HG03196 (cell line): ENCODE measurements around the gene FAM118A.
"Not testable (repeated sequence)": the region's sequence is repeated elsewhere in the genome, so short reads cannot be mapped to it uniquely, and the experiment has no call there.

ENCODE experiments used
- ATAC-seq: cut with Tn5 transposase; IDR thresholded peaks from one replicate; pipeline ENCODE4 v1.9.1; 2021; ENCODE audit not compliant: unreplicated experiment

Gene FAM118A

DNA sequence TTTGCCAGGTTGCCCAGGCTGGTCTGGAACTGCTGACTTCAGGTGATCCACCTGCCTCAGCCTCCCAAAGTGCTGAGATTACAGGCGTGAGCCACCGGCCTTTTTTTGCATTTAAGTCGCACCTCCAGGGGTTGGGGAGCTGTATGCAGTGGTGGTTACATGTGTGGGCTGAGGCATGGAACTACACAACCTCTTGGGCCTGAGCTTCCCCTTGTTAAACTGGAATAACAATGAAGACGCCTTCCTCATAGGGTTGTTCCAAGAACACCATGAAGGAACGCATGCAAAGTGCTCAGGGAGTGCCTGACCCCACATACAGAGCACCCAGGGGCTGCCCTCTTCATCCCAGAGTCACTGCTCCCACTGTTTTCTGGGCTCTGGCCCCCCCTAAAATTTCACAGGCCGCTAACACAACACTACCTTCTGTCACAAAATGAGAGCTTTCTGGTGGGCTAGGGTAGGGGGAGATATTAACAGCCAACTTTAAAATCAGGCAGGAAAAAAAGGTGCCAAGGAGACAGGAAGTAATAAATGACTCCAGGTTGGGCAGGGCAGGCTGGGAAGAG is 1.3 kb upstream of the FAM118A start:
- ATAC-seq, result no peak

DNA sequence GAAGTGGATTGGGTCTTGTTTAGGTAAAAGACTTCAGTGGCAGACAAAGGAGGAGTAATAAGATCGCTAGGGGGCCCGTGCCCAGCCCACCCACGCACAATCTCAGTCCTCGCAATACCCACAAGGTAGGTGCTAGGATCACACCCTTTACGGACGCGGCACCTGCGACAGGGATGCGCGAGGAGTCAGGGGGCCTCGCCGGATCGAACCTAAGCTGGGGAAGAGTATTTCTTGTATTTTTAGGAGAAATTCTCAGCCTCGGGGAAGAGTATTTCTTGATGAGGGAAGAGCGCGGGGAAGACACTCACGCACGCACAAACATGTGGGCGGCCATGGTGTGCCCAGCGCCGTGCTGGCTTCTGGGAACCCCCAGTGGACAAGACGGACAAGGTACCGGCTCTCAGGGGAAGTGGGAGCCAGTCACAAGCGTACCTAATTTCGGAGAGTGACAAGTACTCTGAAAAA is 745 bp upstream of the FAM118A start:
- no peak for ATAC-seq

DNA sequence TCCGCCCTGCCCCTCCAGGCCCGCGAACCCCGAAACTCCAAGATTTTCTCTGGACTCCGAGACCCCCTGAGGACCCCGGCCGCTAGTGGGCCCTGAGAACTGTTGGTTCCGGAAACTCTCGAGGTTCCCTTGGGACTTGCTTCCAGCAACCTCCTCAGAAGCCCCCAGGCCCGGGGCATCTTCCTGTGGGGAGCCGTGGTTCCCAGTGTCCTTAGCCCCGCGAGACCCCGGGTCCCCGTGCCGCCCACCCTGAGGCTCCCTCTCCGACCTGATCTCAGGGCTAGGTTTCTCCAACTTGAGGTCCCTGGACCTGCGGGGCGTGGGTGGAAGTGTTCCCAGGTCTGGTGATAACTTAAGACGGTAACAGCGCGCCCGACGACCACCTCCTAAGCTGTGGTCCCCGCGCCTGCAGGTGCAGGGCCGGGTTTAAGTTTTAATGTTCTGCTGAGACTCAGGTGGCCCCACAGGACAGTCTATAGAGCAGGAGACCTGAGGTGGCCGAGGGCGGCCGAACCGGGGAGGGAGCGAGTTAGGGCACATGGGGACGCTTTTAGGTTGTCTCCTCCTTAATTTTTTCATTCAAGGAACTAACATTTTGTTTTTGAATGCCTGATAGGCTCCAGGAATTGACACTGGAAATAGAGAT is 720 bp downstream of the FAM118A start:
- no peak for ATAC-seq

DNA sequence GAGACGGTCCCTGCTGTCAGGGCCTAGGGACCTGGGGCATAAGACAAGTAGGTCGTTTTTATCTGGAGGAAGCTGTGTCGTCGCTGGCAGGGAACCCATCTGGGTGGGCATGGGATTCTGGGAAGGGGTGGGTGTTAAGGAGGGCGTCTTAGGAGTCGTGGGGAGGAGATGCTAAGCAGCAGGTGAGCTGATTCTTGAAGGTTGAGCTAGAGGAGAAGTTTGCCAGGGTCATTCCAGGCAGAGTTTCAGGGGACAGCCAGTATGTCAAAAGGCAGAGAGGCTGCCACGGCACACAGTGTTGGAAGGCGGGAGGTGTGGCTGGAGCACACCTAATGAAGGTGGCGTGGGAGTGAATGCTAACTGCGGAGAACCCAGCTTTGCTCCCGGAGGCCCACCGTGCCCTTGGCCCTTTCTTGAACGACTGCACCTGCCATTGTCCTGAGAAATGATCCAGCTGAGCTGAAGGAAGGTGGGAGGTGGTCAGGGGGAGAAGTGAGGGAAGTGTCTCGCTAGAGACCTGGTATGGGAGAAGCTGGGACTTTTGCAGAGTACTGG is 1.3 kb downstream of the FAM118A start:
- ATAC-seq, result no peak

DNA sequence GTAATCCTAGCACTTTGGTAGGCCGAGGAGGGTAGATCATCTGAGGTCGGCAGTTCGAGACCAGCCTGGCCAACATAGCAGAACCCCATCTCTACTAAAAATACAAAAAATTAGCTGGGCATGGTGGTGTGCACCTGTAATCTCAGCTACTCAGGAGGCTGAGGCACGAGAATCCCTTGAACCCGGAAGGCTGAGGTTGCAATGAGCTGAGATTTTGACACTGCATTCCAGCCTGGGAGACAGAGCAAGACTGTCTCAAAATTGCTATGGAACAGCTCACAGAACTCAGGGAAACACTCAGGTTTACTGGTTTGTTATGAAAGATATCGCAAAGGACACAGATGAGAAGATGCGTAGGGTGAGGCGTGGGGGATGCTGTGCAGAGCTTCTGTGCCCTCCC is 2.7 kb downstream of the FAM118A start:
- no peak for ATAC-seq

DNA sequence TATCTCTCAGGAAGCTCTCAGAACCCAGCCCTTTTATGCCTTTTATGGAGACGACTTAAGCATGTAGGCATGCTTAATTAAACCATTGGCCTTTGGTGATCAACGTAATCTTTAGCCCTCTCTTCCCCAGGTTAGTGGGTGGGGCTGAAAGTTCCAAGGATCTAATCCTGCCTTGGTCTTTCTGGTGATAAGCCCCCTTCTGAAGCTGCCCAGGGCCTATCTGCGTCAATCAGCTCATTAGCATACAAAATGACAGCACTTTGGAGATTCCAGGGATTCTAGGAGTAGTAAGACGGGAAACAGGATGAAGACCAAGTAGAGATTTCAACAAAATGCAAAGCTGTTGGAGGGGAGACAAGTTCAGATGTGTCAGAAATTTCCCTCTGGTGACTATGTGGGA is 3.1 kb downstream of the FAM118A start:
- no peak for ATAC-seq

DNA sequence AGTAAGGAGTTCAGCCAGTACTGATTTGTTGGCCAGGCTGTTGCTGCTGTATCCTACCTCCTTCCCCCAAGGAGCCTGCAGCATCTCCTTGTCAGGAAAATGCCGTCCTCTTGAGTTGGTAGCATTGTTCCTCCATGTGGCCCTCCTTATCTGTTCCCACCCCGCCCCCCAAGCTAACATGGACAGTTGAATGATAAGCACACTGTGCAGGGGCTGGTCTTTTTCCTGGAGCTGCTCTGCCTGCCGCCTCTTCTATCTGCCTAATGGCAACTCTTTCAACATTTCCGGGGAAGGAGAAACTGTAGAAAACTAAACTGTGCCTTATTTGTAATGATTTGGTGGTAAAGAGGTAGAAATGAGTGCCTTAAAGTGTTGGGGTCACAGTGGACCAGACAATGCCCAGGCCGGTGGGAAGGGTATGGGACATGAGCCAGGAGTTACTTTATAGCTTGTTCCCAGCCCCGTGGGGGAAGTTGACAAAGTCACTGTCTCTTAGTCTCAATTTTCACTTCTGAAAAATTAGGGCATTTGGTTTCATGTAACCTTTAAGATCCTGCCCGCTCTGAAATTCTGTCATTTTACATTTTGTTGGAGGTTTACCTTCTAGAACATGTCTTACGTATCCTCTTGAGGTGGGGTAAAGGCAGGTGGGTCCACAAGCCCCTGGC is 4.5 kb downstream of the FAM118A start:
- ATAC-seq, result no peak

DNA sequence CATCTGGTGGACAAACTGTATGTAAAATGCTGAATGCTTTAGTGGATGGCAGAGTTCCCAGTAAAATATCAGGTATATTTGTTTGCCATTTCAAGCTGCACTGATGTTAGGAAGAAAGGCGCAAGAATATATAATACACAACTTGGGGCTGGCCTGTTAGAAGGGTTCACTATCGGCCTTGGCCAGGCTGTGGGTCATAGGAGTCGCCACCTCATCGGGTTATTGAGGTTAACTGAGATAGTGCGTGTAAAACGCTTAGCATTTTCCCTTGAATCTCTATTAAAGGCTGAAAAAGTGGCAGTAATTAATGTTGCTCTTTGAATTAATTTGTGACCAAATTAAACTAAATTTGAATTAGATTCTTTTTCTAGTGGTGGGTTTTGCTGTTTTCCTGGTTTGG is 5.1 kb downstream of the FAM118A start:
- ATAC-seq, result no peak

DNA sequence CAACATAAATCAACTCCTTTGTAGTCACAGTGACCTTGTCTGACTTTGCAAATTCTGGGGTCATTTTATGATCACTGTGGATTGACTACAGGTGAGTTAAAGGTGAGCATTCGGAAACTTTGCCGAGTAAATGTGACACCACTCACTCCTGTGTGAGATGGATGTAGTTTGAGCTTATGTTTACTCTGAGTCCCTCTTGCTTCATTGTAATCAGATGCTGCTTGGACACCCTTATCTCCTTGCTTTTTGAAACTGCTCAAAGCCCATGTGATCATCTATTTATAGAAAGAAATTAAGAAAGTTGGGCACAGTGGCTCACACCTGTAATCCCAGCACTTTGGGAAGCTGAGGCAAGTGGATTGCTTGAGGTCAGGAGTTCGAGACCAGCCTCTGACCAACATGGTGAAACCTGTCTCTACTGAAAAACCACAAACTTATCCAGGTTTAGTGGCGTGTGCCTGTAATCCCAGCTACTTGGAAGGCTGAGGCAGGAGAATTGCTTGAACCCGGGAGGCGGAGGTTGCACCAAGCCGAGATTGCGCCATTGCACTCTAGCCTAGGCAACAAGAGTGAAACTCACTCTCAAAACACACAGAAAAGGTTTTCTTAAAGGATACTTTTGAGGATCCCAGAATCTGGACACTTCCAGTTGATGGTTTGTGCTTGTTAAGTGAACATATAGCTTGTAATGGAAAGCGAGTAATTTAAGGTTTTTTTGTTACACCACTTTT is 7.2 kb downstream of the FAM118A start:
- no peak for ATAC-seq

DNA sequence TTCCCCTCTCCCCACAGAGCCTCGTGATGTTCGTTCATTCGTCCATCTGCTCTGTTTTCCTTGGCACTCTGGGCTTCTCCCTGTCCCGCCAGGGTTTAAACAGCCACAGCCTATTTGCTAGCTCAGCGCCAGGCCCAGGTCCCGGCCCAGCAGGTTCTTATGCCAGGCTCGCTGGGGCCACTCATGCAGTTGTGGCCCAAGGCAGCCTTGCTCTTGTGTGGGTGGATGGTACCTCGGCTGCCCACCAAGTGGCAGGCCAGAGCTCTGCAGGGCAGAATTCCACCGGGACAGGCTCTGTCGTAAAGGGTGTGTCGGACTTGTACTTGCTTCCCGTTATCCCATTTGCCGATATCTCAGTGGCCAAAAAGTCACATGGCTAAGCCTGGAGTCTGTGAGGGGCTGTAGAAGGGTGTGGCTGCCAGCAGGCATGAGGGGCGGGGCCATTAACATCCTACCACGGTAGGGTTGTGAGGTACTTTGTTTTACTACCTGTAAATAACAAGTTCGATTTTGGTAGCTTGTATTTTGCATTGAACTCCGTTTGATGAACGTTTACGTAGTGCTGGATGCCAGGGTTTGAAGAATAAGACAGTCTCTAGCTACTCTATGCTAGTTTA is 7.9 kb downstream of the FAM118A start:
- no peak for ATAC-seq

DNA sequence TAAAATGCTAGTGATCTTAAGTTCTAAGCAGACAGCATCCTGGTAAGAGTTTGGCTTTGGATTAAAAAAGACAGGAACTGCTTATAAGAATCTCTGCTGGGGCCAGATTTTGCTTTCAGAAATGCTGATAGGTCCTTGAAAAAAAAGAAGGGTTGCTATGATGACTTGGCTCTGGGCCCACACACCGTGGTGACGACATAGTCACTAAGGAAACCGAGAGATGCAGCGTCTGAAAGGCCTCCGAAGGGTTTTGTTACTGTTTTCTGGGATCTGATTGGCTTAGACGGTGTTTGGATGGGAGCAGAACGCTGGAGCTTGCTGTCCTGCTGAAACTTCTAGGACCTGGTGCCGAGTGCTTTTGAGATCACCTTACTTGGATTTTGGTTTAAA is 8.4 kb downstream of the FAM118A start:
- no peak for ATAC-seq

DNA sequence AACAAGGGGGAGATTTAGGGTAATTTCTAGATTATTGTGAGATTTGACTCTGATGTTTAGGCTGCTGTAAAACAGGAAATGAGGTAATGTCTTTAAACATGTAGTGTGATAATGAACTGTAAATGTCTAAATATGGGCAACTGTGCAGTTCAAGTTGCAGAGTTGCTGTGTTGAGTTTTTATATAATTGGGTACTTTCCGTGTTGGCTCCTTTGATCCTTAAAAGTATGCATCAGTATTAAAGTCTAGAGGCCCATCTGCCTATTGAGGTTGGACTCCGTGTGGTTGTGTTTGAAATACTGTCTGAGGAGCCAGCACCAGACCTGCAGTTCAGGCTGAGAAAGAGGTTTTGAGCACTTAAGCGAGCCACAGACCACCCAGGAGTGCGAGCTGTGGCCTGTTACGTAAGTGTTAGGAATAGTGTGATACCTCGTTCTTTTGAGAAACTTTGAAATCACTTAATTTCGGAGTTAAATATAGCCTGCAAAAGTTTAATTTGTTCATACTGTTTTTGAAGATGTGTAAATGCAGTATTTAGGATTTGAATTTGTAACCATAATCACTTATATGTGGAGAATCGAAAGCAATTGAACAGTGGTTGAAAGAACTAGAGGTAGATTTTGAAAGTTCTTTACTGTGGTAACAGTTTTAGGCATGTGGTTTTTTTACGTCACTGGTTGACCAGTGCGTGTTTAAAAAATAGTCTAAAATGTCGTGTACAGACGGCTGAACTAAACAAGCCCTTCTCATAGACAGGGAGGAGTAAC is 9.0 kb downstream of the FAM118A start:
- no peak for ATAC-seq

DNA sequence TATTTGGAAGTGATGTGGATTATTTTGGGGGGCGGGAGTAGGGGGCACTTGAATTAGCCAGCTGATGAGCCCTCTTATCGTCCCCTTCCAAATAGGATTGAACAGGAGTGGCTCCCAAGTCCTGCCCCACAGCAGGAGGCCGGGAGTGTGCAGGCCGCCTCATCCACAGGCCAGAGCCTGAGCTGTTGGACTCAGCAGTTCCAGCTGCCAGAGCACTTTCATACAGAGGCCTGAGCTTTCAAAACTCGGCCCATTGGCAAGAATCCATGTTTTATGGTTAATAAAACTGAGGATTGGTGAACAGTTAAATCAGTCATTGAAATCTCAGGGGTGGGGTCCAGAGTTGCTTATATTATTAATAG is 9.6 kb downstream of the FAM118A start:
- no peak for ATAC-seq

DNA sequence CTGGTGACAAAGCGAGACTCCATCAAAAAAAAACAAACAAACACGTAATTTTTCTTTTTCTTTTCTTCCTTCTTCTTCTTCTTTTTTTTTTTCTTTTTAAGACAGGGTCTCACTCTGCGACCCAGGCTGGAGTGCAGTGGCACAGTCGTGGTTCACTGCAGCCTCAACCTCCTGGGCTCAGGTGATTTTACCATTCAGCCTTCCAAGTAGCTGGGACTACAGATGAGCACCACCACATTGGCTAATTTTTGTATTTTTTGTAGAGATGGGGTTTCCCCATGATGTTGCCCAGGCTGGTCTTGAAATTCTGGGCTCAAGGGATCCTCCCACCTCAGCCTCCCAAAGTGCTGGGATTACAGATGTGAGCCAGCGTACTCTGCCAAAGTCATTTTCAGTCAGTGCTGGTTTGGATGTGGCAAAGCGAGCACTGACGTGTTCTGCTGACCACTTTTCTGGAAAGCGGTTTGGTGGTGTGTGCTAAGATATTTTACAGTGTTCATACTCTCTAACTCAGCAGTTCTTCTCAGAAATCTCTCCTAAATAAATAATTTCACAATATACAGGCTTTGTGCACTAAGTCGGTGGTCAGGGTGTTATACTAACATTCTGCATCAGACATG is 10.7 kb downstream of the FAM118A start:
- ATAC-seq, result no peak

DNA sequence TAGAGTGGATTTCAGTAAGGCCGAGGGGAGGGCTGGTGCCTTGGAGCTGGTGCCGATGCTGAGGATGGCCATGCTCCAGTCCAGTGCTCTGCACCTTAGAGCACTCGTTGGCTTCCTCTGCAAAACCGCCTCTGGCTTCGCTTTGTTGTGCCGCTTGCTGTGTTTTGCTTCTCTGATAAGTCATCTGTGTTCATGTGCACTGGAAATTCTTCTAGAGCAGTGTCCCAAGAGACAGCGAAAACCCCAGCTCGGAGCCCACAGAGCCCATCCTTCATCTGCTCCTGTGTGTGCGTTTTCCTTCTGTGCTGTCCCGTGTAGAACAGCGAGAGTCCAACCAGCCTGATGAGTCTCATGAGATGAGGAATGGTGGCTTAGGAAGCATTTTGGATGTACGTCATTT is 12.1 kb downstream of the FAM118A start:
- no peak for ATAC-seq

DNA sequence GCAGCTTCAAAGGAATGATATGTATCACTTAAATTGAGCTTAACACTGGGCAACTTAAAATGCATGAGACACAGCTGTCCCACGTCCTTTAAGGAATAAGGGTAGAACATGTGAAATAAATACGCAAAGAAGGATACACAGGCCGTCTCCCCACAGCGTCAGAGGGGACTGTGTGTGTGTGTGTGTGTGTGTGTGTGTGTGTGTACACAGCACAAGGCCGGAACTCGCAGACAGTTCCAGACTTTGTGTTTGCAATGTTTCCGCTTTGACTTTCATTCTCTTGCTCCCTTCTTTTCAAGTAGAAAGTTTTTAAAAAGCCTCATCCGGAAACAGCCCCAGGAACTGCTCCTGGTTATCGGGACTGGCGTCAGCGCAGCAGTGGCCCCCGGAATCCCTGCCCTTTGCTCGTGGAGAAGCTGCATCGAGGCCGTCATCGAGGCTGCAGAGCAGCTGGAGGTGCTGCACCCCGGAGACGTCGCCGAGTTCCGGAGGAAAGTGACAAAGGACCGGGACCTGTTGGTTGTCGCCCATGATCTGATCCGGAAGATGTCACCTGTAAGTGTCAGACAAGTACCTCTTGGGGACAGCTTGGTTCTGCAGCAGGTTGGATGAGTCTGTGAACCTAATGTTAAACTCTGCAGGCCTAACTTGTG is 13.3 kb downstream of the FAM118A start:
- ATAC-seq, result no peak

DNA sequence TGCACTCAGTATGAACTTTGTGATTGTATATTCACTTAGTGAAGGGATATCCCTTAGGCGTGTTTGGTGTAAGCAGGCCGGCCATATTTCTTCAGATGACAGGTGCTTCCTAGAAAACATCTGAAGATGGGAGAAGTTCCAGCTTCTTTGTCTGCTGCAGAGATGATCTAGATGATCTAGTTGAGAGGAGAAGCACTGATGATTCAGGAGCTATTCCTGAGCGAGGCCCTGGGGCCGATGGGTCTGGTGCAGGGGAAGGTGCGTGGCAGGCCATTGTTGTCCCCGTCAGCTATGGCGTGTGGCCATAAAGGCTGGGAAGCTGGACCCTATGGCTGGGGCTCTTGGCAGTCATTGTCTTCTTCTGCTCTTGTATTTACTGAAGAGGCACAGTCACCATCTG is 14.0 kb downstream of the FAM118A start:
- ATAC-seq, result no peak

DNA sequence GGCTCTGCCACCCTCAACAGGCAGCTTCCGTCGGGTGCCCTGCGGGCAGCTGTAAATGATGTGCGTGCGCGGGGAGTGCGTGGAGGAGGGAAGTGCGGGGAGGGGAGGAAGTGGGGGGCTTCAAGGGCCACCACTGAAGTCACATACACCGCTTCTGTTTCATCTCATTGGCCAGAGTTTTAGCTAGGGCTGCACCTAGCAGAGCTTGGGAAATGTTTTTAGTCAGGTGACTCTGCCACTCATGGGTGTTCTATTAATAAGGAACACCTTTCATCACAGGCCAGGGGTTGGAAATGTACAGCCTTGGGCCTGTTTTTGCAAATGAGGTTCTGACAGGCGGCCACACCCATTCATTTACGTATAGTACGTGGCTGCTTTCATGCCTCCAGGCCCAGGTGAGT is 14.6 kb downstream of the FAM118A start:
- ATAC-seq, result no peak

DNA sequence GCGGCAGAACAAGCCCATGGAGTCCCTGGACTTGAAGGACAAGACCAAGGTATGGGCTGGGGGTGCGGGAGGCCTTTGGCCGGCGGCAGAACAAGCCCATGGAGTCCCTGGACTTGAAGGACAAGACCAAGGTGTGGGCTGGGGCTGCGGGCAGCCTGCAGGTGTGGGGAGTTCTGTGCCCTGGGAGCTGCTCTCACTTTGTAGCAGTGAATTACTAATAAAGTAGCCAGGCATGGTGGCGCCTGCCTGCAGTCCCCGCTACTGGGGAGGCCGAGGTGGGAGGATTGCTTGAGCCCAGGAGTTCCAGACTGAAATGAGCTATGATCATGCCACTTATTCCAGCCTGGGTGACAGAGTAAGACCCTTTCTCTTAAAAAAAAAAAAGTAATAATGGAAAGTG is 18.5 kb downstream of the FAM118A start:
- not testable (repeated sequence) for ATAC-seq
